HL-60 (cell line): ENCODE data around the gene C16orf95.

Experiments used
- GABPA ChIP-seq: IDR thresholded peaks from 2 replicates; pipeline ENCODE4 v1.6.1; 2012; ENCODE audit warnings: low read depth
- SPI1 ChIP-seq: IDR thresholded peaks from 2 replicates; pipeline ENCODE4 v1.6.1; 2012; ENCODE audit warnings: low read depth, mild to moderate bottlenecking, borderline replicate concordance
- TF ChIP-seq, protein P1 (sequence below): IDR thresholded peaks from one replicate; pipeline ENCODE4 v1.5.1; 2011; ENCODE audit warnings: low read length, control low read depth, inconsistent platforms; ENCODE audit not compliant: insufficient read depth

DNA sequence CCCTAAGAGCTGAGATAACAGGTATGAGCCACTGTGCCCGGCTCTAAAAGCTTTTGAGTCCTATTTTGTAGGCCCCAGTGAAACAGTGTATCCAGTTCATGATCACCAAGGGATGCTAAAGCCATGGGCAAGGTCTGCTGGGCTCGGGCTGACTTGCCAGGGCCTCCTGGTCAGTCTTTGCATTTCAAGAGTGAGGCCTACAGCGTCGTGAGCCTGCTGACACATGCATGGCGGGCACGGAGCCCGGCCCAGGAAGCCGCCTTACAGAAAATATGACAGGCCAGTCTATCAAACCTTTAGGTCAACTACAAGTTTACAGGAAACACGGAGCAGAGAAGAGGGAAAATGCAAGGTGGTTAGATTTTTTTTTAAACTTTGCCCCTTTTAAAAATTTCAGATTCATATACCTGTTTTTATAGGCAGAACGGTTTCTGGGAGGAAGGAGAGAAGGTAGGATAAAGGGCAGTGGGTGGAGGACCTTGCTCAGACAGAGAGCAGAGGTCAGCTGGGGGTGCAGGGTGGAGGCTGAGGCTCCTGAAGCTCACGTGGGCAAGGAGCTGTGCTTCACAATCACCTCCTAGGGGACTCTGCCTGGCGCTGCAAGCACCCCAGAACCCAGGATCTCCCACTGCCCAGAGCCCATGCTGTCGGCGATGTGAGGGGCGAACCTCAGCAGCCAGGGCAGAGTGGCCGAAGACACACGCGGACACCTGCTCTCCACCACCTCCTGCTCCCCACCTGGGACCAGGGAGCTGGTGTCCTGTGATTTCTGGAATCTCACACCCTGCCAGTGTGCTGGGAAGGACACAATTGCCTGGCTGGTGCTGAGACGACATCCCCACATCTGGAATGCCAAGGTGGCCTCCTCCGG is 21.3 kb downstream of the C16orf95 start:
- TF ChIP-seq, protein P1, sequence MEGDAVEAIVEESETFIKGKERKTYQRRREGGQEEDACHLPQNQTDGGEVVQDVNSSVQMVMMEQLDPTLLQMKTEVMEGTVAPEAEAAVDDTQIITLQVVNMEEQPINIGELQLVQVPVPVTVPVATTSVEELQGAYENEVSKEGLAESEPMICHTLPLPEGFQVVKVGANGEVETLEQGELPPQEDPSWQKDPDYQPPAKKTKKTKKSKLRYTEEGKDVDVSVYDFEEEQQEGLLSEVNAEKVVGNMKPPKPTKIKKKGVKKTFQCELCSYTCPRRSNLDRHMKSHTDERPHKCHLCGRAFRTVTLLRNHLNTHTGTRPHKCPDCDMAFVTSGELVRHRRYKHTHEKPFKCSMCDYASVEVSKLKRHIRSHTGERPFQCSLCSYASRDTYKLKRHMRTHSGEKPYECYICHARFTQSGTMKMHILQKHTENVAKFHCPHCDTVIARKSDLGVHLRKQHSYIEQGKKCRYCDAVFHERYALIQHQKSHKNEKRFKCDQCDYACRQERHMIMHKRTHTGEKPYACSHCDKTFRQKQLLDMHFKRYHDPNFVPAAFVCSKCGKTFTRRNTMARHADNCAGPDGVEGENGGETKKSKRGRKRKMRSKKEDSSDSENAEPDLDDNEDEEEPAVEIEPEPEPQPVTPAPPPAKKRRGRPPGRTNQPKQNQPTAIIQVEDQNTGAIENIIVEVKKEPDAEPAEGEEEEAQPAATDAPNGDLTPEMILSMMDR, result no peak
- TF ChIP-seq GABPA (no peak), SPI1 (no peak)
